ENCODE data around the gene MAD1L1. TPM values are rescaled to one million over a fixed set of nuclear protein-coding genes. Genes with fewer than 3 reads are reported as not detected.

MAD1L1 gene
- total RNA-seq, 6 experiments from 2014 or later: 15.1 to 37.4 (median 20.5) TPM

- Histone ChIP-seq H3K9me3 (no peaks in the 10 kb centered on the region), H3K4me1 (no peaks in the 10 kb centered on the region), H3K27me3 (no peaks in the 10 kb centered on the region), H3K36me3 (no peaks in the 10 kb centered on the region), H3K27ac (no peak overlapping the region), H3K4me3 (no peak overlapping the region)
- intact Hi-C loops (cut with DNase I): no loop called here
- 72% methylated on average over 3 of the region's 24 CpGs for WGBS (ENCODE audit: insufficient coverage, low coverage, low lambda C conversion rate, missing lambda C conversion rate)
- no peak for DNase-seq
- TF ChIP-seq POLR2A (IDR thresholded peaks at IDR 0.05): no peak
- no peak for TF ChIP-seq CTCF (IDR thresholded peaks at IDR 0.05)
- ATAC-seq: no peak
Measured at GRCh38 chr7:1908823-1909420, 323.8 kb downstream of the MAD1L1 start.

GRCh38 chr7:1907751-1908365, 324.9 kb downstream of the MAD1L1 start:
- Histone ChIP-seq H3K9me3 (no peaks in the 10 kb centered on the region), H3K4me3 (no peak overlapping the region), H3K4me1 (no peaks in the 10 kb centered on the region), H3K27ac (no peak overlapping the region), H3K27me3 (no peaks in the 10 kb centered on the region), H3K36me3 (no peaks in the 10 kb centered on the region)
- DNase-seq (no peak), ATAC-seq (no peak)
- 95% methylated on average over 8 of the region's 22 CpGs for WGBS (ENCODE audit: insufficient coverage, low coverage, low lambda C conversion rate, missing lambda C conversion rate)
- TF ChIP-seq POLR2A (IDR thresholded peaks at IDR 0.05): no peak
- intact Hi-C loops (cut with DNase I): no loop called here

GRCh38 chr7:1906988-1907745, 325.6 kb downstream of the MAD1L1 start:
- DNase-seq: no peak
- intact Hi-C loops (cut with DNase I): no loop called here
- 92% methylated on average over 13 of the region's 25 CpGs for WGBS (ENCODE audit: insufficient coverage, low coverage, low lambda C conversion rate, missing lambda C conversion rate)
- H3K9me3 ChIP-seq: no peaks in the 10 kb centered on the region
- H3K4me1 ChIP-seq: no peaks in the 10 kb centered on the region
- H3K27me3 ChIP-seq: no peaks in the 10 kb centered on the region
- TF ChIP-seq CTCF (IDR thresholded peaks at IDR 0.05) (no peak), POLR2A (IDR thresholded peaks at IDR 0.05) (no peak)
- ATAC-seq: no peak
- no peak overlapping the region for H3K4me3 ChIP-seq
- H3K36me3 ChIP-seq: no peaks in the 10 kb centered on the region
- H3K27ac ChIP-seq: no peak overlapping the region

GRCh38 chr7:1906087-1906830, 326.5 kb downstream of the MAD1L1 start:
- Histone ChIP-seq H3K9me3 (no peaks in the 10 kb centered on the region), H3K4me1 (no peaks in the 10 kb centered on the region), H3K27me3 (no peaks in the 10 kb centered on the region), H3K36me3 (no peaks in the 10 kb centered on the region), H3K27ac (no peak overlapping the region), H3K4me3 (no peak overlapping the region)
- peak in 1 of 3 donors; percentile 28 for DNase-seq
- intact Hi-C loops (cut with DNase I): no loop called here
- ATAC-seq: no peak
- 97% methylated on average over 7 of the region's 25 CpGs for WGBS (ENCODE audit: insufficient coverage, low coverage, low lambda C conversion rate, missing lambda C conversion rate)
- TF ChIP-seq CTCF (IDR thresholded peaks at IDR 0.05): no peak
- no peak for TF ChIP-seq POLR2A (IDR thresholded peaks at IDR 0.05)
